ENCODE measurements around the gene NACC2.

DNA sequence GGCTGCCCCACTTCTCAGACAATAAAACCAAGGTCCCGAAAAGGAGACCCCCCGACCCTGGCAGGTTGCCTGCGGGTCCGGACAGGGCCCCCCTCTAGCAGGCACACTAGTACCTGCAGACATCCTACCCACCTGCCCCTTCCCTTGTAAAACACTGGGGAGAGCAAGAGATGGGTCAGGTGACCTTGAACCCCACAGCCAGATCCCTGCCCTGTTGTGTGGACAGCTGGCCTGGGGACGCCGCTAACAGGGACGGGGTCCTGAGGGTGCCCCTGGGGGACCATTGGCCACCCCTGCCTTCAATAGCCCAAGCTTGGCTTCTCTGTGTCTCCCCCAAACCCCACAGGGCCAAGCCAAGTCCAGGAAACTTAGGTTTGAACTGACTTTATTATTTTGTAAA lies 88.9 kb downstream of the NACC2 start:
- TF ChIP-seq, protein P1, sequence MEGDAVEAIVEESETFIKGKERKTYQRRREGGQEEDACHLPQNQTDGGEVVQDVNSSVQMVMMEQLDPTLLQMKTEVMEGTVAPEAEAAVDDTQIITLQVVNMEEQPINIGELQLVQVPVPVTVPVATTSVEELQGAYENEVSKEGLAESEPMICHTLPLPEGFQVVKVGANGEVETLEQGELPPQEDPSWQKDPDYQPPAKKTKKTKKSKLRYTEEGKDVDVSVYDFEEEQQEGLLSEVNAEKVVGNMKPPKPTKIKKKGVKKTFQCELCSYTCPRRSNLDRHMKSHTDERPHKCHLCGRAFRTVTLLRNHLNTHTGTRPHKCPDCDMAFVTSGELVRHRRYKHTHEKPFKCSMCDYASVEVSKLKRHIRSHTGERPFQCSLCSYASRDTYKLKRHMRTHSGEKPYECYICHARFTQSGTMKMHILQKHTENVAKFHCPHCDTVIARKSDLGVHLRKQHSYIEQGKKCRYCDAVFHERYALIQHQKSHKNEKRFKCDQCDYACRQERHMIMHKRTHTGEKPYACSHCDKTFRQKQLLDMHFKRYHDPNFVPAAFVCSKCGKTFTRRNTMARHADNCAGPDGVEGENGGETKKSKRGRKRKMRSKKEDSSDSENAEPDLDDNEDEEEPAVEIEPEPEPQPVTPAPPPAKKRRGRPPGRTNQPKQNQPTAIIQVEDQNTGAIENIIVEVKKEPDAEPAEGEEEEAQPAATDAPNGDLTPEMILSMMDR (IDR thresholded peaks at IDR 0.05) = no peak
- TF ChIP-seq POLR2A (IDR thresholded peaks at IDR 0.05) = no peak
